H1 (cell line): ENCODE data around the gene CNDP1. TPM values are rescaled to one million over a fixed set of nuclear protein-coding genes. Genes with fewer than 3 reads are reported as not detected.

ENCODE experiments used
- CTCF ChIA-PET: fragments of 300-600 bp; sonication (Branson Sonifier 250); formaldehyde crosslinking; loops from one replicate; lab custom pipeline; 2021; ENCODE audit not compliant: partially characterized antibody; lab: Charles Lee
- POLR2A ChIA-PET: fragments of 300-600 bp; sonication (Branson Sonifier 250); formaldehyde crosslinking; loops from one replicate; lab custom pipeline; 2021; ENCODE audit warnings: inconsistent platforms; ENCODE audit not compliant: partially characterized antibody; lab: Charles Lee
- DNase-seq, 2 experiments: peaks; one replicate each; pipeline versions ENCODE4 v3.0.0 to v3.0.0-alpha.2; 2010 to 2022; ENCODE audit warnings: low spot score in 2 of 2, low read depth in 1 of 2, mixed read lengths in 1 of 2
- FAIRE-seq: peaks from 2 replicates; lab custom pipeline; 2011; peaks lifted over from hg19 to GRCh38; lab: Jason Lieb, UNC
- H2AFZ ChIP-seq: 2 replicates; pipeline ENCODE4 v1.8.1; 2012; ENCODE audit warnings: low read length, inconsistent platforms
- H2AK5ac ChIP-seq: 2 replicates; pipeline ENCODE4 v1.6.1; 2013; ENCODE audit warnings: low read depth, low read length
- H2BK120ac ChIP-seq: replicated peaks from 2 replicates; pipeline ENCODE3; 2013; ENCODE audit warnings: low read depth, low read length, inconsistent platforms
- H2BK12ac ChIP-seq: 2 replicates; pipeline ENCODE4 v1.6.1; 2013; ENCODE audit warnings: low read depth, low read length
- H2BK15ac ChIP-seq: 2 replicates; pipeline ENCODE4 v1.6.1; 2013; ENCODE audit warnings: low read length
- H2BK20ac ChIP-seq: 2 replicates; pipeline ENCODE4 v1.6.1; 2013; ENCODE audit warnings: low read length
- H2BK5ac ChIP-seq: 2 replicates; pipeline ENCODE4 v1.6.1; 2013; ENCODE audit warnings: low read depth, low read length
- H3K14ac ChIP-seq: 2 replicates; pipeline ENCODE4 v1.6.1; 2013; ENCODE audit warnings: inconsistent platforms; ENCODE audit not compliant: insufficient read length
- H3K18ac ChIP-seq: 2 replicates; pipeline ENCODE4 v1.6.1; 2013; ENCODE audit warnings: low read length; ENCODE audit errors: extremely low read depth
- H3K23ac ChIP-seq: 2 replicates; pipeline ENCODE4 v1.6.1; 2013; ENCODE audit warnings: inconsistent platforms; ENCODE audit not compliant: insufficient read length
- H3K23me2 ChIP-seq: 2 replicates; pipeline ENCODE4 v1.6.1; 2013; ENCODE audit warnings: low read depth, low read length
- H3K27ac ChIP-seq: 2 replicates; pipeline ENCODE4 v1.6.1; 2011; ENCODE audit warnings: low read depth, low read length, inconsistent platforms
- H3K27me3 ChIP-seq, 4 experiments: replicated peaks in 1 of 4; 1 replicate in 1 of 4; 2 replicates in 3 of 4; pipeline versions ENCODE4 v1.6.1 to v1.8.1; 2011 to 2013; ENCODE audit warnings: low read length in 3 of 4, mild to moderate bottlenecking in 3 of 4, inconsistent platforms in 2 of 4, mixed read lengths in 2 of 4, moderate library complexity in 1 of 4; ENCODE audit not compliant: control insufficient read depth in 3 of 4, insufficient read depth in 3 of 4; ENCODE audit errors: extremely low read depth in 1 of 4
- H3K36me3 ChIP-seq, 4 experiments: 2 replicates each; pipeline versions ENCODE4 v1.6.1 to v1.8.1; 2011 to 2013; ENCODE audit warnings: mild to moderate bottlenecking in 4 of 4, low read length in 3 of 4, moderate library complexity in 2 of 4, control low read depth in 1 of 4, inconsistent platforms in 1 of 4; ENCODE audit not compliant: insufficient read depth in 4 of 4, control insufficient read depth in 2 of 4
- H3K4ac ChIP-seq: replicated peaks from 2 replicates; pipeline ENCODE3; 2013; ENCODE audit warnings: low read length, low read depth, mixed read lengths, inconsistent platforms; ENCODE audit not compliant: insufficient read length
- H3K4me1 ChIP-seq, 4 experiments: replicated peaks in 1 of 4; 1 replicate in 1 of 4; 2 replicates in 3 of 4; pipeline versions ENCODE4 v1.6.1 to v1.8.1; 2011 to 2013; ENCODE audit warnings: low read length in 3 of 4, inconsistent platforms in 2 of 4, mixed read lengths in 1 of 4; ENCODE audit not compliant: insufficient read depth in 4 of 4, control insufficient read depth in 3 of 4
- H3K4me2 ChIP-seq, 2 experiments: 2 replicates each; pipeline versions ENCODE4 v1.6.1 to v1.8.1; 2011 to 2013; ENCODE audit warnings: low read depth in 2 of 2, low read length in 2 of 2, control low read depth in 1 of 2, inconsistent platforms in 1 of 2, mild to moderate bottlenecking in 1 of 2; ENCODE audit not compliant: insufficient read depth in 1 of 2
- H3K4me3 ChIP-seq, 4 experiments: fragments of 200-600, 300-600 bp in 1 of 4; sonication (generic), shearing (Covaris generic), sonication (Bioruptor Twin) in 1 of 4; 2 replicates each; pipeline versions ENCODE4 v1.5.1 to v1.8.1; 2011 to 2016; ENCODE audit warnings: low read length in 4 of 4, low read depth in 3 of 4, control low read depth in 2 of 4, inconsistent platforms in 2 of 4, mild to moderate bottlenecking in 2 of 4, mixed read lengths in 1 of 4, moderate library complexity in 1 of 4; ENCODE audit not compliant: insufficient read depth in 2 of 4; ENCODE audit errors: extremely low read depth in 1 of 4
- H3K56ac ChIP-seq: replicated peaks from 2 replicates; pipeline ENCODE3; 2013; ENCODE audit warnings: low read depth, mild to moderate bottlenecking, mixed read lengths, low read length, inconsistent platforms; ENCODE audit not compliant: insufficient read length
- H3K79me1 ChIP-seq: 2 replicates; pipeline ENCODE4 v1.6.1; 2013; ENCODE audit warnings: low read depth, low read length, control low read depth
- H3K79me2 ChIP-seq, 2 experiments: 2 replicates each; pipeline versions ENCODE4 v1.6.1 to v1.8.1; 2012 to 2013; ENCODE audit warnings: low read length in 2 of 2, mild to moderate bottlenecking in 2 of 2, inconsistent platforms in 1 of 2; ENCODE audit not compliant: insufficient read depth in 2 of 2, control insufficient read depth in 1 of 2
- H3K9ac ChIP-seq, 4 experiments: replicated peaks in 1 of 4; 1 replicate in 1 of 4; 2 replicates in 3 of 4; pipeline versions ENCODE4 v1.6.1 to v1.8.1; 2011 to 2013; ENCODE audit warnings: low read depth in 3 of 4, low read length in 3 of 4, control low read depth in 2 of 4, mild to moderate bottlenecking in 2 of 4, moderate library complexity in 2 of 4, inconsistent platforms in 1 of 4; ENCODE audit errors: extremely low read depth in 1 of 4
- H3K9me3 ChIP-seq, 2 experiments: 2 replicates each; pipeline versions ENCODE4 v1.6.1 to v1.8.1; 2012 to 2013; ENCODE audit warnings: mild to moderate bottlenecking in 2 of 2, moderate library complexity in 2 of 2, control low read depth in 1 of 2, inconsistent platforms in 1 of 2, low read depth in 1 of 2, low read length in 1 of 2, mixed read lengths in 1 of 2; ENCODE audit not compliant: insufficient read depth in 2 of 2
- H4K20me1 ChIP-seq, 2 experiments: replicated peaks in 1 of 2; 2 replicates each; pipeline versions ENCODE3 to v1.8.1; 2011 to 2013; ENCODE audit warnings: inconsistent platforms in 2 of 2, low read length in 2 of 2, mild to moderate bottlenecking in 1 of 2; ENCODE audit not compliant: insufficient read depth in 2 of 2, control insufficient read depth in 1 of 2
- H4K5ac ChIP-seq: 2 replicates; pipeline ENCODE4 v1.6.1; 2013; ENCODE audit warnings: low read length, low read depth, mixed read lengths, inconsistent platforms; ENCODE audit not compliant: insufficient read length
- H4K8ac ChIP-seq: 2 replicates; pipeline ENCODE4 v1.8.0; 2013; ENCODE audit warnings: mild to moderate bottlenecking, moderate library complexity, low read length, inconsistent platforms; ENCODE audit not compliant: insufficient read depth; ENCODE audit errors: extremely low read depth
- H4K91ac ChIP-seq: replicated peaks from 2 replicates; pipeline ENCODE3; 2013; ENCODE audit warnings: low read length, mixed read lengths, inconsistent platforms; ENCODE audit not compliant: insufficient read length
- CEBPB ChIP-seq: IDR thresholded peaks from 2 replicates; pipeline ENCODE4 v1.6.1; 2012; ENCODE audit warnings: low read depth, low read length
- CTCF ChIP-seq, 3 experiments: IDR thresholded peaks; 1 replicate in 2 of 3; 2 replicates in 1 of 3; pipeline versions ENCODE4 v1.5.1 to v1.6.1; 2011; ENCODE audit warnings: low read length in 3 of 3, mild to moderate bottlenecking in 3 of 3, inconsistent platforms in 2 of 3, low read depth in 1 of 3, moderate library complexity in 1 of 3; ENCODE audit not compliant: insufficient read depth in 1 of 3; ENCODE audit errors: control extremely low read depth in 1 of 3
- E2F6 ChIP-seq: IDR thresholded peaks from 2 replicates; pipeline ENCODE4 v1.6.1; 2012; ENCODE audit warnings: inconsistent platforms
- EGR1 ChIP-seq: IDR thresholded peaks from 2 replicates; pipeline ENCODE4 v1.6.1; 2011; ENCODE audit warnings: low read depth, low read length, borderline replicate concordance
- EZH2 ChIP-seq: fragments of 200-600 bp; sonication (generic); IDR thresholded peaks from 2 replicates; pipeline ENCODE4 v1.7.1; 2012; ENCODE audit warnings: low read depth, mild to moderate bottlenecking, moderate library complexity, low read length, inconsistent platforms; ENCODE audit not compliant: severe bottlenecking
- KDM1A ChIP-seq: fragments of 200-600, 300-600 bp; sonication (generic); IDR thresholded peaks from 2 replicates; pipeline ENCODE4 v1.7.1; 2016; ENCODE audit warnings: mild to moderate bottlenecking, low read length, borderline replicate concordance
- RNF2 ChIP-seq: fragments of 200-900, 300-1000 bp; sonication (generic); IDR thresholded peaks from 2 replicates; pipeline ENCODE4 v1.7.1; 2016; ENCODE audit warnings: borderline replicate concordance, low read depth, mild to moderate bottlenecking, antibody characterized with exemption, low read length; ENCODE audit not compliant: poor library complexity, severe bottlenecking; ENCODE audit errors: missing control alignments
- SP2 ChIP-seq: IDR thresholded peaks from 2 replicates; pipeline ENCODE4 v1.6.1; 2012; ENCODE audit warnings: mild to moderate bottlenecking, low read length, inconsistent platforms
- TEAD4 ChIP-seq: IDR thresholded peaks from 2 replicates; pipeline ENCODE4 v1.6.1; 2012; ENCODE audit warnings: low read depth, low read length, inconsistent platforms, mixed read lengths
- YY1 ChIP-seq: IDR thresholded peaks from 2 replicates; pipeline ENCODE4 v1.6.1; 2011; ENCODE audit warnings: low read depth, mild to moderate bottlenecking, low read length
- ZNF274 ChIP-seq: IDR thresholded peaks from 2 replicates; pipeline ENCODE4 v1.7.0; 2012; ENCODE audit warnings: low read length, borderline replicate concordance; ENCODE audit errors: extremely low read depth
- WGBS, 2 experiments: shearing (Covaris generic) in 1 of 2; methylation state at CpG; one replicate each; pipeline versions ENCODE4 v1.1.6 to v1.1.7; 2013 to 2015; ENCODE audit warnings: low lambda C conversion rate in 2 of 2, mixed read lengths in 2 of 2, inconsistent platforms in 1 of 2, low coverage in 1 of 2, missing lambda C conversion rate in 1 of 2; ENCODE audit not compliant: insufficient replicate concordance in 2 of 2, insufficient coverage in 1 of 2, insufficient read length in 1 of 2; ENCODE audit errors: extremely low coverage in 1 of 2, missing lambda C conversion rate in 1 of 2; 5-methylcytosine and 5-hydroxymethylcytosine counted together
- polyA plus RNA-seq, 7 experiments: library from polyadenylated mRNA; depleted of rRNA in 3 of 7; stranded (reverse) in 5 of 7; unstranded in 2 of 7; fragments of >200 nt in 5 of 7; fragments of 200-250 nt in 2 of 7; gene quantifications; 1 replicate in 5 of 7; 2 replicates in 1 of 7; 4 replicates in 1 of 7; pipeline versions ENCODE4 v1.2.1 to v1.2.3, GENCODE V29; 2011 to 2013; ENCODE audit warnings: missing spikeins in 2 of 7, mixed read lengths in 2 of 7
- total RNA-seq: library from RNA; stranded (reverse); fragmentation: NEBNext Ultra II Directional; extraction: Animal tissue kit (Norgen Biotek cat#: 25700); gene quantifications from 2 replicates; pipeline ENCODE4 v1.2.1, GENCODE V29; 2021

The CNDP1 gene
- total and polyA plus RNA-seq, 2 of the 8 experiments (the other 6 are each of a cell fraction or from before 2014, with no cell fraction given), result 0.09 TPM; not detected in 1

- POLR2A ChIA-PET, result no interaction called here
- CTCF ChIA-PET, result interaction anchor here (1.0 to 1.3 kb wide), 3 partner anchors 15 to 174 kb away, joined by 3 to 4 read pairs (median 3); no protein-coding TSS in a partner anchor
- TF ChIP-seq TEAD4, result no peak
- no peak for TF ChIP-seq KDM1A
- TF ChIP-seq CTCF (IDR thresholded peaks at IDR 0.05; ENCODE audit: control extremely low read depth in 1 of 3, insufficient read depth in 1 of 3, low read depth in 1 of 3, low read length in 3 of 3), result no peak
- no peak for TF ChIP-seq EZH2
- TF ChIP-seq E2F6, result no peak
- no peak for TF ChIP-seq EGR1
- no peak for TF ChIP-seq YY1
- TF ChIP-seq ZNF274, result no peak
- TF ChIP-seq RNF2, result no peak
- TF ChIP-seq SP2, result no peak
- no peak for TF ChIP-seq CEBPB
Measured at GRCh38 chr18:74547860-74548259, 13.6 kb downstream of the CNDP1 start.

More at GRCh38 chr18:74547860-74548259, 13.6 kb downstream of the CNDP1 start:
- FAIRE-seq (no peak), DNase-seq (no peak)
- H2AFZ ChIP-seq, result no peak overlapping the region
- H4K5ac ChIP-seq, result no peak overlapping the region
- no peak overlapping the region for H4K91ac ChIP-seq
- no peaks in the 10 kb centered on the region for H3K79me1 ChIP-seq
- no peak overlapping the region for H2AK5ac ChIP-seq
- no peaks in the 10 kb centered on the region for H3K79me2 ChIP-seq
- H3K4me1 ChIP-seq, result no peaks in the 10 kb centered on the region
- no peak overlapping the region for H3K4me3 ChIP-seq
- no peak overlapping the region for H3K9ac ChIP-seq
- no peaks in the 10 kb centered on the region; the same call in 1 of the 2 replicates for H3K23me2 ChIP-seq
- H2BK5ac ChIP-seq, result no peak overlapping the region
- H2BK120ac ChIP-seq, result no peak overlapping the region
- H3K23ac ChIP-seq, result no peak overlapping the region
- H3K18ac ChIP-seq, result no peak overlapping the region
- H3K4me2 ChIP-seq, result no peak overlapping the region
- no peak overlapping the region for H3K56ac ChIP-seq
- no peaks in the 10 kb centered on the region for H3K27me3 ChIP-seq
- H3K9me3 ChIP-seq, result peaks cover 20 to 32% of the 10 kb centered on the region in 2 experiments
- no peak overlapping the region for H2BK12ac ChIP-seq
- H4K8ac ChIP-seq, result no peak overlapping the region
- no peak overlapping the region for H3K4ac ChIP-seq
- H2BK15ac ChIP-seq, result no peak overlapping the region
- no peak overlapping the region for H3K14ac ChIP-seq
- peaks cover 0 to 2% of the 10 kb centered on the region in 2 experiments for H4K20me1 ChIP-seq
- no peaks in the 10 kb centered on the region for H3K36me3 ChIP-seq
- H3K27ac ChIP-seq, result no peak overlapping the region
- WGBS, 2 experiments, result 80% methylated on average over 7 of the region's 7 CpGs; no CpG with 5 or more reads in 1 of the 2 experiments
- H2BK20ac ChIP-seq, result no peak overlapping the region
